GM12891 (cell line): ENCODE data around the gene PHC3.

ENCODE experiments used
- POLR2A ChIP-seq: IDR thresholded peaks from 2 replicates; pipeline ENCODE4 v1.6.1; 2011; ENCODE audit warnings: low read depth, low read length, control low read depth
- POLR2AphosphoS5 ChIP-seq: IDR thresholded peaks from 2 replicates; pipeline ENCODE4 v1.6.1; 2011; ENCODE audit warnings: low read depth, low read length, control low read depth

- TF ChIP-seq POLR2A, result no peak
- no peak for TF ChIP-seq POLR2AphosphoS5
Observed at GRCh38 chr3:170062068-170062467, 119.5 kb downstream of the PHC3 start.
